H1 (cell line): Measurements from ENCODE around the gene ADAD2. TPM values are rescaled to one million over a fixed set of nuclear protein-coding genes. Genes with fewer than 3 reads are reported as not detected.

ENCODE experiments used
- CTCF ChIA-PET: fragments of 300-600 bp; sonication (Branson Sonifier 250); formaldehyde crosslinking; loops from one replicate; lab custom pipeline; 2021; ENCODE audit not compliant: partially characterized antibody; lab: Charles Lee
- POLR2A ChIA-PET: fragments of 300-600 bp; sonication (Branson Sonifier 250); formaldehyde crosslinking; loops from one replicate; lab custom pipeline; 2021; ENCODE audit warnings: inconsistent platforms; ENCODE audit not compliant: partially characterized antibody; lab: Charles Lee
- DNase-seq, 2 experiments: peaks; one replicate each; pipeline versions ENCODE4 v3.0.0 to v3.0.0-alpha.2; 2010 to 2022; ENCODE audit warnings: low spot score in 2 of 2, low read depth in 1 of 2, mixed read lengths in 1 of 2
- FAIRE-seq: peaks from 2 replicates; lab custom pipeline; 2011; peaks lifted over from hg19 to GRCh38; lab: Jason Lieb, UNC
- H2AFZ ChIP-seq: 2 replicates; pipeline ENCODE4 v1.8.1; 2012; ENCODE audit warnings: low read length, inconsistent platforms
- H2AK5ac ChIP-seq: 2 replicates; pipeline ENCODE4 v1.6.1; 2013; ENCODE audit warnings: low read depth, low read length
- H2BK120ac ChIP-seq: replicated peaks from 2 replicates; pipeline ENCODE3; 2013; ENCODE audit warnings: low read depth, low read length, inconsistent platforms
- H2BK12ac ChIP-seq: 2 replicates; pipeline ENCODE4 v1.6.1; 2013; ENCODE audit warnings: low read depth, low read length
- H2BK15ac ChIP-seq: 2 replicates; pipeline ENCODE4 v1.6.1; 2013; ENCODE audit warnings: low read length
- H2BK20ac ChIP-seq: 2 replicates; pipeline ENCODE4 v1.6.1; 2013; ENCODE audit warnings: low read length
- H2BK5ac ChIP-seq: 2 replicates; pipeline ENCODE4 v1.6.1; 2013; ENCODE audit warnings: low read depth, low read length
- H3K14ac ChIP-seq: 2 replicates; pipeline ENCODE4 v1.6.1; 2013; ENCODE audit warnings: inconsistent platforms; ENCODE audit not compliant: insufficient read length
- H3K18ac ChIP-seq: 2 replicates; pipeline ENCODE4 v1.6.1; 2013; ENCODE audit warnings: low read length; ENCODE audit errors: extremely low read depth
- H3K23ac ChIP-seq: 2 replicates; pipeline ENCODE4 v1.6.1; 2013; ENCODE audit warnings: inconsistent platforms; ENCODE audit not compliant: insufficient read length
- H3K23me2 ChIP-seq: 2 replicates; pipeline ENCODE4 v1.6.1; 2013; ENCODE audit warnings: low read depth, low read length
- H3K27ac ChIP-seq: 2 replicates; pipeline ENCODE4 v1.6.1; 2011; ENCODE audit warnings: low read depth, low read length, inconsistent platforms
- H3K27me3 ChIP-seq, 4 experiments: replicated peaks in 1 of 4; 1 replicate in 1 of 4; 2 replicates in 3 of 4; pipeline versions ENCODE4 v1.6.1 to v1.8.1; 2011 to 2013; ENCODE audit warnings: low read length in 3 of 4, mild to moderate bottlenecking in 3 of 4, inconsistent platforms in 2 of 4, mixed read lengths in 2 of 4, moderate library complexity in 1 of 4; ENCODE audit not compliant: control insufficient read depth in 3 of 4, insufficient read depth in 3 of 4; ENCODE audit errors: extremely low read depth in 1 of 4
- H3K36me3 ChIP-seq, 4 experiments: 2 replicates each; pipeline versions ENCODE4 v1.6.1 to v1.8.1; 2011 to 2013; ENCODE audit warnings: mild to moderate bottlenecking in 4 of 4, low read length in 3 of 4, moderate library complexity in 2 of 4, control low read depth in 1 of 4, inconsistent platforms in 1 of 4; ENCODE audit not compliant: insufficient read depth in 4 of 4, control insufficient read depth in 2 of 4
- H3K4ac ChIP-seq: replicated peaks from 2 replicates; pipeline ENCODE3; 2013; ENCODE audit warnings: low read length, low read depth, mixed read lengths, inconsistent platforms; ENCODE audit not compliant: insufficient read length
- H3K4me1 ChIP-seq, 4 experiments: replicated peaks in 1 of 4; 1 replicate in 1 of 4; 2 replicates in 3 of 4; pipeline versions ENCODE4 v1.6.1 to v1.8.1; 2011 to 2013; ENCODE audit warnings: low read length in 3 of 4, inconsistent platforms in 2 of 4, mixed read lengths in 1 of 4; ENCODE audit not compliant: insufficient read depth in 4 of 4, control insufficient read depth in 3 of 4
- H3K4me2 ChIP-seq, 2 experiments: 2 replicates each; pipeline versions ENCODE4 v1.6.1 to v1.8.1; 2011 to 2013; ENCODE audit warnings: low read depth in 2 of 2, low read length in 2 of 2, control low read depth in 1 of 2, inconsistent platforms in 1 of 2, mild to moderate bottlenecking in 1 of 2; ENCODE audit not compliant: insufficient read depth in 1 of 2
- H3K4me3 ChIP-seq, 4 experiments: fragments of 200-600, 300-600 bp in 1 of 4; sonication (generic), shearing (Covaris generic), sonication (Bioruptor Twin) in 1 of 4; 2 replicates each; pipeline versions ENCODE4 v1.5.1 to v1.8.1; 2011 to 2016; ENCODE audit warnings: low read length in 4 of 4, low read depth in 3 of 4, control low read depth in 2 of 4, inconsistent platforms in 2 of 4, mild to moderate bottlenecking in 2 of 4, mixed read lengths in 1 of 4, moderate library complexity in 1 of 4; ENCODE audit not compliant: insufficient read depth in 2 of 4; ENCODE audit errors: extremely low read depth in 1 of 4
- H3K56ac ChIP-seq: replicated peaks from 2 replicates; pipeline ENCODE3; 2013; ENCODE audit warnings: low read depth, mild to moderate bottlenecking, mixed read lengths, low read length, inconsistent platforms; ENCODE audit not compliant: insufficient read length
- H3K79me1 ChIP-seq: 2 replicates; pipeline ENCODE4 v1.6.1; 2013; ENCODE audit warnings: low read depth, low read length, control low read depth
- H3K79me2 ChIP-seq, 2 experiments: 2 replicates each; pipeline versions ENCODE4 v1.6.1 to v1.8.1; 2012 to 2013; ENCODE audit warnings: low read length in 2 of 2, mild to moderate bottlenecking in 2 of 2, inconsistent platforms in 1 of 2; ENCODE audit not compliant: insufficient read depth in 2 of 2, control insufficient read depth in 1 of 2
- H3K9ac ChIP-seq, 4 experiments: replicated peaks in 1 of 4; 1 replicate in 1 of 4; 2 replicates in 3 of 4; pipeline versions ENCODE4 v1.6.1 to v1.8.1; 2011 to 2013; ENCODE audit warnings: low read depth in 3 of 4, low read length in 3 of 4, control low read depth in 2 of 4, mild to moderate bottlenecking in 2 of 4, moderate library complexity in 2 of 4, inconsistent platforms in 1 of 4; ENCODE audit errors: extremely low read depth in 1 of 4
- H3K9me3 ChIP-seq, 2 experiments: 2 replicates each; pipeline versions ENCODE4 v1.6.1 to v1.8.1; 2012 to 2013; ENCODE audit warnings: mild to moderate bottlenecking in 2 of 2, moderate library complexity in 2 of 2, control low read depth in 1 of 2, inconsistent platforms in 1 of 2, low read depth in 1 of 2, low read length in 1 of 2, mixed read lengths in 1 of 2; ENCODE audit not compliant: insufficient read depth in 2 of 2
- H4K20me1 ChIP-seq, 2 experiments: replicated peaks in 1 of 2; 2 replicates each; pipeline versions ENCODE3 to v1.8.1; 2011 to 2013; ENCODE audit warnings: inconsistent platforms in 2 of 2, low read length in 2 of 2, mild to moderate bottlenecking in 1 of 2; ENCODE audit not compliant: insufficient read depth in 2 of 2, control insufficient read depth in 1 of 2
- H4K5ac ChIP-seq: 2 replicates; pipeline ENCODE4 v1.6.1; 2013; ENCODE audit warnings: low read length, low read depth, mixed read lengths, inconsistent platforms; ENCODE audit not compliant: insufficient read length
- H4K8ac ChIP-seq: 2 replicates; pipeline ENCODE4 v1.8.0; 2013; ENCODE audit warnings: mild to moderate bottlenecking, moderate library complexity, low read length, inconsistent platforms; ENCODE audit not compliant: insufficient read depth; ENCODE audit errors: extremely low read depth
- H4K91ac ChIP-seq: replicated peaks from 2 replicates; pipeline ENCODE3; 2013; ENCODE audit warnings: low read length, mixed read lengths, inconsistent platforms; ENCODE audit not compliant: insufficient read length
- EZH2 ChIP-seq: fragments of 200-600 bp; sonication (generic); IDR thresholded peaks from 2 replicates; pipeline ENCODE4 v1.7.1; 2012; ENCODE audit warnings: low read depth, mild to moderate bottlenecking, moderate library complexity, low read length, inconsistent platforms; ENCODE audit not compliant: severe bottlenecking
- TBP ChIP-seq: IDR thresholded peaks from 2 replicates; pipeline ENCODE4 v1.6.1; 2011; ENCODE audit warnings: low read depth, low read length, improper control_type of control experiment
- WGBS, 2 experiments: shearing (Covaris generic) in 1 of 2; methylation state at CpG; one replicate each; pipeline versions ENCODE4 v1.1.6 to v1.1.7; 2013 to 2015; ENCODE audit warnings: low lambda C conversion rate in 2 of 2, mixed read lengths in 2 of 2, inconsistent platforms in 1 of 2, low coverage in 1 of 2, missing lambda C conversion rate in 1 of 2; ENCODE audit not compliant: insufficient replicate concordance in 2 of 2, insufficient coverage in 1 of 2, insufficient read length in 1 of 2; ENCODE audit errors: extremely low coverage in 1 of 2, missing lambda C conversion rate in 1 of 2; 5-methylcytosine and 5-hydroxymethylcytosine counted together
- polyA plus RNA-seq, 7 experiments: library from polyadenylated mRNA; depleted of rRNA in 3 of 7; stranded (reverse) in 5 of 7; unstranded in 2 of 7; fragments of >200 nt in 5 of 7; fragments of 200-250 nt in 2 of 7; gene quantifications; 1 replicate in 5 of 7; 2 replicates in 1 of 7; 4 replicates in 1 of 7; pipeline versions ENCODE4 v1.2.1 to v1.2.3, GENCODE V29; 2011 to 2013; ENCODE audit warnings: missing spikeins in 2 of 7, mixed read lengths in 2 of 7
- total RNA-seq: library from RNA; stranded (reverse); fragmentation: NEBNext Ultra II Directional; extraction: Animal tissue kit (Norgen Biotek cat#: 25700); gene quantifications from 2 replicates; pipeline ENCODE4 v1.2.1, GENCODE V29; 2021

The ADAD2 gene
- total and polyA plus RNA-seq, 2 of the 8 experiments (the other 6 are each of a cell fraction or from before 2014, with no cell fraction given), result 1.2 to 1.3 TPM

GRCh38 chr16:84161801-84162200 lies 29.2 kb upstream of the ADAD2 start:
- no peaks in the 10 kb centered on the region for H3K79me1 ChIP-seq
- no peak overlapping the region for H3K4me2 ChIP-seq
- H3K14ac ChIP-seq, result no peak overlapping the region
- H3K27ac ChIP-seq, result no peak overlapping the region
- no peaks in the 10 kb centered on the region for H3K36me3 ChIP-seq
- no peak overlapping the region for H3K4me3 ChIP-seq
- WGBS, 2 experiments, result 75% methylated on average over 3 of the region's 3 CpGs; no CpG with 5 or more reads in 1 of the 2 experiments
- ChIA-PET CTCF (interaction anchor here (0.6 to 1.8 kb wide), 4 partner anchors 10 to 166 kb away, joined by 3 to 4 read pairs (median 4); partner anchors contain the start of gene MBTPS1), POLR2A (no interaction called here)
- no peaks in the 10 kb centered on the region for H3K9me3 ChIP-seq
- H2BK12ac ChIP-seq, result no peak overlapping the region
- no peak overlapping the region for H3K18ac ChIP-seq
- no peak overlapping the region for H4K8ac ChIP-seq
- H2AFZ ChIP-seq, result no peak overlapping the region
- H3K27me3 ChIP-seq, result no peaks in the 10 kb centered on the region; a peak in 1 of 7 replicates
- no peaks in the 10 kb centered on the region for H3K79me2 ChIP-seq
- FAIRE-seq (no peak), DNase-seq (no peak)
- H4K20me1 ChIP-seq, result no peaks in the 10 kb centered on the region
- no peak overlapping the region for H3K4ac ChIP-seq
- no peaks in the 10 kb centered on the region for H3K23me2 ChIP-seq
- no peak overlapping the region for H2BK20ac ChIP-seq
- H2AK5ac ChIP-seq, result no peak overlapping the region
- no peak overlapping the region for H3K56ac ChIP-seq
- no peak overlapping the region for H4K91ac ChIP-seq
- H2BK15ac ChIP-seq, result no peak overlapping the region
- H3K9ac ChIP-seq, result no peak overlapping the region
- no peak overlapping the region for H2BK120ac ChIP-seq
- no peak overlapping the region for H4K5ac ChIP-seq
- no peaks in the 10 kb centered on the region for H3K4me1 ChIP-seq
- no peak overlapping the region for H3K23ac ChIP-seq
- no peak overlapping the region for H2BK5ac ChIP-seq
- TF ChIP-seq EZH2, result no peak
- no peak for TF ChIP-seq TBP
